Measurements from ENCODE around the gene FAM53C. TPM values are rescaled to one million over a fixed set of nuclear protein-coding genes. Genes with fewer than 3 reads are reported as not detected.

FAM53C gene
- total and polyA plus RNA-seq, 10 donors, result 6.8 to 42.0 (median 29.4) TPM

- H3K27me3 ChIP-seq (replicated peaks in 1 of 7), result no peaks in the 10 kb centered on the region
- peaks cover 17 to 51% (median 25%) of the 10 kb centered on the region in 6 donors for H3K4me1 ChIP-seq
These were observed 13.0 kb downstream of the FAM53C start for GRCh38 chr5:138351056-138351455.

DNA sequence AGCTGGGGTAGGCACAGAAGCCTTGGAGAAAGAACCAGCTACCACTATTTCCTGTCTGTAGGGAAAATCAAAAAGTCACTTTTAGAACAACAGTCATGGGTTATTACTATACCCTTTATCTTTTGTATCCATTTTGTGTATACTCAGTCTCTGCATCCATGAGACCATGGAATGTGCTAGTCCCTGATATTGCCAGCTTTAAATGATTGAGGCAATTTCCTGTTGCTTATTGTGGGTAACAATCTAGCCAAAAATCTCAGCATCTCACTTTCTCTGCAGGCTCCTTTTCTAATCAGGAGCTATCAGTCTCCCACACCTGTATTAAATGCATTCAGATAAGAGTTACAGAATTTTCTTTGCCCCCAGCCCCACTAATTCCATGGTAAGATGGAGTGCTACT is 13.5 kb downstream of the FAM53C start:
- Histone ChIP-seq H3K27ac (peak overlapping the region in 3 of 8 donors; percentile 100), H3K4me1 (peaks cover 17 to 56% (median 29%) of the 10 kb centered on the region in 6 donors), H3K9me3 (peaks cover 0 to 9% (median 6%) of the 10 kb centered on the region in 8 donors), H3K4me3 (no peak overlapping the region), H3K27me3 (replicated peaks in 1 of 7) (no peaks in the 10 kb centered on the region), H3K36me3 (peaks cover 0 to 35% (median 21%) of the 10 kb centered on the region in 6 donors)
- TF ChIP-seq CTCF (IDR thresholded peaks at IDR 0.05 in 8 of 11, conservative IDR thresholded peaks at IDR 0.05 in 3 of 11) (no peak), POLR2A (IDR thresholded peaks at IDR 0.05) (no peak), POLR2AphosphoS5 (IDR thresholded peaks at IDR 0.05) (no peak)
- no peak for DNase-seq
- intact Hi-C loops (cut with DNase I; ENCODE audit: low total_unique reads), result no loop called here

More at GRCh38 chr5:138351056-138351455, 13.0 kb downstream of the FAM53C start:
- Histone ChIP-seq H3K36me3 (peaks cover 0 to 40% (median 26%) of the 10 kb centered on the region in 6 donors), H3K27ac (peak overlapping the region in 1 of 8 donors; percentile 100), H3K9me3 (peaks cover 0 to 9% (median 6%) of the 10 kb centered on the region in 8 donors), H3K4me3 (no peak overlapping the region)
- 89 to 92% (median 91%) methylated on average over 1 of the region's 1 CpG for WGBS, 5 donors
- no peak for DNase-seq
- no peak for TF ChIP-seq CTCF (IDR thresholded peaks at IDR 0.05 in 8 of 11, conservative IDR thresholded peaks at IDR 0.05 in 3 of 11)
- no peak for TF ChIP-seq POLR2AphosphoS5 (IDR thresholded peaks at IDR 0.05)
- no peak for TF ChIP-seq POLR2A (IDR thresholded peaks at IDR 0.05)
- intact Hi-C loops (cut with DNase I; ENCODE audit: low total_unique reads), result no loop called here

- Histone ChIP-seq H3K36me3 (peaks cover 0 to 35% (median 14%) of the 10 kb centered on the region in 6 donors), H3K27me3 (replicated peaks in 1 of 7) (no peaks in the 10 kb centered on the region), H3K4me3 (peak within 1 kb of the TSS; percentile 81 to 96 (median 84)), H3K4me1 (peaks cover 17 to 63% (median 35%) of the 10 kb centered on the region in 6 donors), H3K9me3 (peaks cover 0 to 9% (median 6%) of the 10 kb centered on the region in 8 donors), H3K27ac (peak within 1 kb of the TSS; percentile 96 to 100 (median 99))
- TF ChIP-seq CTCF (IDR thresholded peaks at IDR 0.05 in 8 of 11, conservative IDR thresholded peaks at IDR 0.05 in 3 of 11) (peak; percentile 91 to 100 (median 100)), POLR2A (IDR thresholded peaks at IDR 0.05) (peak in 1 of 3 donors; percentile 44), POLR2AphosphoS5 (IDR thresholded peaks at IDR 0.05) (peak; percentile 80 to 91 (median 81))
- DNase-seq, result peak; percentile 98
- 8 to 46% (median 11%) methylated on average over 4 to 30 of the region's 30 CpGs for WGBS, 5 donors
- intact Hi-C loops (cut with DNase I; ENCODE audit: low total_unique reads), result no loop called here
These were observed 14.1 kb downstream of the FAM53C start, which contains the start of gene KDM3B for GRCh38 chr5:138352071-138352721. Gene KDM3B, plus strand, starts transcription at chr5:138352685. Its CDS starts 111 bp downstream, at chr5:138352796.
